ENCODE results near the gene NRL.

NRL gene

DNA sequence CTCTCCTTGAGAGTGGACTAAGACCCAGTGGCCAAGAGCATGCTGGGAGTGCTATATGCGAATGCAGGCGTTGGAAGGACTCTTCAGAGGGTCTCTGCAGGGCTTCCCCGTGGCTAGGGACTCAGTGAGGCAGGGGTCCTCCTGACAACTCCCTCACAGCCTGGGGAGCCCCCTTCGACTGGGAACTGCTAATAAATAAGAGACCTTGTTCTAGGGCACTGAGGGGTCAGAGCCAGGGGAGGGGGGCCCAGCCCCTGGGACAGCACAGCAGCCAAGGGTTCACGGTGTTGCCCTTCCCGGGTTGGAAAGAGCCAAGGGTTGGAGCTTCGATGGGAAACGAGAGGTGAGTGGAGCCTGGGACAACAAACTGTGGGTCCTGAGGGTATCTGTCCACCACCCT lies 49.3 kb downstream of the NRL start:
- no peak for DNase-seq

DNA sequence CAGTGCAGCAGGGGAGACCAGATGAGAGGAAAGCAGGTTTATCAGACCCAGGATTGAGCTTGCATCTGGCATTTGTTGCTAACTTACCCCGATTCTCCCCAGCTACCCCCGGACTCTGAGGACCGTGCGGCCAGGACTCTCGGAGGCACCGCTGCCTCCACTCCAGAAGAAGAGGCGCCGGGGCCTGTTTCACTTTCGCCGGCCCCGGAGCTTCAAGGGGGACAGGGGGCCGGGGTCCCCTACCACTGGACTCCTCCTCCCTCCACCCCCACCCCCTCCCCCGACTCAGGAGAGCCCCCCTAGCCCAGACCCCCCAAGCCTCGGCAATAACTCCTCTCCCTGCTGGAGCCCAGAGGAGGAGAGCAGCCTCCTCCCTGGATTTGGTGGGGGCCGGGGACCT lies 49.9 kb downstream of the NRL start:
- no peak for DNase-seq

DNA sequence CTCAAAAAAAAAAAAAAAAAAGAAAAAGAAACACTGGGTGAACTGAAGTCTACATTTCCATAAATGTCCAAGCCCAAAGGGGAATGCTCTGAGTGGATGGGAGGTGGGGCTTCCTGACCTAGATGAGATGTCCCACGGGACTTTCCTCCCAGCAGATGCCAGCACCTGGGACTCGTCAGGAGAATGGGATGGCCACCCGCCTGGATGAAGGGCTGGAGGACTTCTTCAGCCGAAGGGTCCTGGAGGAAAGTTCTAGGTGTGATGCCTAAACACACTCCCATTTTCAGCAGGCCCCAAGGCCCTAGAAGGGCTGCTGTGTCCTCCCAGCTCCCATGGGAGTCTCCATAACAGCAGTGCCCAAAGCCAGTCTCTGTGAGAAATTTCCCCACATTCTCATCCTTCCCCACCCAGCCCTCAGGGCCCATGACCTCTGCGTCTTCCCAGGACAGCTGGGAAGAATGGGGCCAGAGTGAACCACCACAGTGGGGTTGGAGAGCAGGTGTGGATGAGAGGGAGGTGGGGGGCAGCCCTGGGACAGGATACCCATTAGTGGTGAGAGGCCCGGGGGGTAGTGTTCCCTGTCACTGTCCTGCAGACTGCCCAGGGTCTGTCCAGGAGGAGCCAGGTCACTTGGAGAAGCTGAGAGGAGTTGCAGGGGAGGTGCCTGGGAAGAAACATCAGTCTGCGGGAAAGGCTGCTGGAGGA lies 50.5 kb downstream of the NRL start:
- no peak for DNase-seq

DNA sequence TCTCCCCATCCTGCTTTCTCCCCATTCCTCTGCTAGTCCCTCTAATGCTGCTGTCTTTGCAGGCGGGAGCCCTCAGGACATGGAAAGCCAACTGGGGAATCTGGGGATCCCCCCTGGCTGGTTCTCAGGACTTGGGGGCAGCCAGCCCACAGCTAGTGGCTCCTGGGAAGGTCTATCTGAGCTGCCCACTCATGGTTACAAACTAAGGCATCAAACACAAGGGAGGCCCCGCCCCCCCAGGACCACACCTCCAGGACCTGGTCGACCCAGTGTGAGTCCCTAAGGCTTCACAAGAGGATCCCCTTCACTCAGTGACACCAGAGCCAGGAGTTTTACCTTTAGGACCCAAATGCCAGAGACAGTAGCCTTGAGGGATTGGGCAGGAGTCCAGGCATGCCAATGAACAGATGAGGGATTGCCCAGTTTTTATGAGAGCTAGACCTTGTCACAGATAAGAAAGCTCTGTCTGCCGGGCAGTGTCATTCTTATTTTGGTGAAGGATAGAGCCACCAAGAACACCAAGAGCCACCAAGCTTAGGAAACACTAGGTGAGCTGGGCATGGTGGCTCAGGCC lies 51.4 kb downstream of the NRL start:
- DNase-seq, result no peak

DNA sequence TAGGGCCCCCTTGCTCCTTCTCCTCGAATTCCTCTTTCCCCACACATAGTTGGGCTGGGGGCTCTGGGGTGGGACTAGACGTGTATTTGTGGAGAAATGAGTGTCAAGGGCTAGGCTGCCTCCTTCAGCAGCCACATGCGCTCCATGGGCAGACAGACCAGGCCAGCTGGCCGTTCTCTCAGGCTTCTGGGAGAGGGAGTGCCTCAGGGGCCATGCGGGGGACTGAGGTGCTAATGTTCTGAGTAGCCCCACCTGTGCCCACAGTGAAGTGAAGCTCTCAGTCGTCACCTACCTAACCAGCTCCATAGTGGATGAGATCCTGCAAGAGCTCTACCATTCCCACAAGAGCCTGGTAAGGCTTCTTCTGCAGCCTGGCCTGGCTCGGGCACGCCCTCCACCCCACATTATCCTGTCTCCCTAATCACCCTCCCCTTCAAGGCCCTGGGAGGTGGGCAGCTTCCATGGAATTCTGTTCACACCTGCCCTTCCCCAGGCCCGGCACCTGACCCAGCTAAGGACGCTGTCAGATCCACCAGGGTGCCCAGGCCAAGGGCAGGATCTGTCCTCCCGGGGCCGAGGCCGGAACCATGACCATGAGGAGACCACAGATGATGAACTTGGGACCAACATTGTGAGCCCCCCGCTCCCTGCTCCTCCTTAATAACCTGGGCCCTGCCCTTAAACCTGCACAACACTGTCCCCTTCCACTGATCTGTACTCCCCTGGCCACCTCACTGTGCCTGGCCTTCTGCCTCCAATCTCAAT lies 52.4 kb downstream of the NRL start:
- DNase-seq, result no peak

DNA sequence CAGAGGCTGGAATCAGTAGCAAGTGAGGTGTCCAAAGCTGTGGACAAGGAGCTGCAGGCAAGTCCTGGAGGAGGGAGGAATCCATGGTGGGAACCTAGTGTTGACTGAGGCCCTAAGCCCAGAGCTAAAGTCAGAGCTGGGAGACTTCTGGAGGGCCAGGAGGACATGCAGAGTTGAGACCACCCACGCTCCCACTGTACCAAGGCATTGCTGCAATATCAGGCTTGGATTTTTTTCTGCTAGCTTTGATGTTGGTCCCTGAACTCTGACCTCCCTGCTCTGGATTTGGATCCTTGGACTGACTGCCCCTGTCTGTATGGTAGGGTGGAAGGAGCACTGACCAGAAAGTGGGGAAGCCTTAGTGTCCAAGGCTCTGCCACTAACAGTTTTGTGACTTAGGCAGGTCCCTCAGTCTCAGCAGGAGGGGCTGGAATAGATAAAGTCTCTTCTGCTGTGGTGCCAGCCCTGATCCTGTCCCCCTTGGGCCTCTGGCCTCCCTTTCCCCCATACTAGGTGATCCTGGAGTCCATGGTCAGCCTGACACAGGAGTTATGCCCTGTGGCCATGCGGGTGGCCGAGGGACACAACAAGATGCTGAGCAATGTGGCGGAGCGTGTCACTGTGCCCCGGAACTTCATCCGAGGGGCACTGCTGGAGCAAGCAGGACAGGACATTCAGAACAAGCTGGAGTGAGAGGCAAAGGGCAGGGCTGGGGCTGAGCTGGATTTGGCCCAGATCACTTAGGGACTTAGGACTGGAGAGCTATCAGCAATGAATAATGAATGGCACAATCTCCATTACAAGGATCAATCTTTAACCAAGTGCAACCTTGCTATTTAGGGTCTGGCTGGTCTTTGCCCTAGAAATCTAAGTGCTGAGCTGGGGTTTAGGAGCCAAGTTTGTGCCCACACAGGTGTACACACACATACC lies 53.5 kb downstream of the NRL start:
- DNase-seq, result no peak

DNA sequence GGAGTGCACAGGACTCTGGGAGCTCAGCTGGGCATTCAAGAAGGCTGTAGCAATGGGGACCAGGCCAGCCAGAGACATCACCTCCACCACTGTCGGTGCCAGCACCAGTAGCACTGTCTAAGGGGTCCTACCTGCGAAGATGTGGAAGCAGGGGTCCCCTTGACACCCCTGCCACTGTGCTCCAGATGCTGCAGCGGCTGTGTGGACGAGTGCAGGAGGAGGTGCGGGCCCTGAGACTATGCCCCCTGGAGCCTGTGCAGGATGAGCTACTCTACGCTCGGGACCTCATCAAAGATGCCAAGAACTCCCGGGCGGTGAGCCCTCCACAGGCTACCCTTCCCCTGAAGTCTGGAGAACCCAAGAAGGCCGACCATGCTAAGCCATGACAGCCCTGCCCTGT lies 54.3 kb downstream of the NRL start:
- no peak for DNase-seq

DNA sequence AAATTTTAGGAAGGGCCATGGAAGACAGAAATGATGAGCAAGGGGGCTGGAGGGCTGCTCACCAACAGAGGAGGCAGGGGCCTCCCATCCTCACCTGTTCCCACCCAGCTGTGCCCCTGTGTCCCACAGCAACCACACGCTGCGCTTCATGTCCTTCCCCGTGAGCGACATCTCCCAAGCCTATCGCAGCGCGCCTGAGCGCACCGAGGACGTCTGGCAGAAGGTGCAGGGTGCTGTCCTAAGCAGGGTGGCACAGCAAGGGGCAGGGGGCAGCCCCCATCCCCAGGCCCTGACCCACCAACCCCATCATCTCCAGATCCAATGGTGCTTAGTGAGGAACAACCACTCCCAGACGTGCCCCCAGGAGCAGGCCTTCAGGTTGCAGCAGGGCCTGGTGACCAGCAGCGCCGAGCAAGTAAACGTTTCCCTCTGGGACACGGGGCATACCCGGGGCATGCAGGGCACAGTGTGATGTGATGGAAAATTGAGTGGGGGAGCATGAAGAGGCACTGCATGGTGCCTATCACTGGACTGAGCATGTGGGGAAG lies 54.8 kb downstream of the NRL start:
- no peak for DNase-seq

DNA sequence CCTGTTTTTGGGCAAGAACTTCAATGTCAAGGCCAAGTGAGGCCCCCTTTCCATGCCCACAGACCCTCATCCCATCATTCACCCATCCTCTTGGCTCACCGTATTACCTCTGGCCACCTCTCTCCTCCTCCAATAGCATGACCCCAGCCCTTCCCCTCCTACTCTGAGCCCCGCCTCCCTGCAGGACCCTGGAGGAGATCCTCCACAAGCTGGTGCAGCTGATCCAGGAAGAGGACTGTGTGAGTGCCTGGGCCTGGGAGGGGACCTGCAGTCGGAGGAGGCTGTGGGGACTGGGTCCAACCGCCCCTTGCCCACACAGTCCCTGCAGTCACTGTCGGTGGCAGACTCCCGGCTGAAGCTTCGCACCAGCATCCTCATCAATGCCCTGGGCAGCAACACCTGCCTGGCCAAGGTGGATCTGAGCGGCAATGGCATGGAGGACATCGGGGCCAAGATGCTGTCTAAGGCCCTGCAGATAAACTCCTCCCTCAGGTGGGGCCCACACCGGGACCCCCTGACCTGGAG lies 55.7 kb downstream of the NRL start:
- DNase-seq, result no peak

DNA sequence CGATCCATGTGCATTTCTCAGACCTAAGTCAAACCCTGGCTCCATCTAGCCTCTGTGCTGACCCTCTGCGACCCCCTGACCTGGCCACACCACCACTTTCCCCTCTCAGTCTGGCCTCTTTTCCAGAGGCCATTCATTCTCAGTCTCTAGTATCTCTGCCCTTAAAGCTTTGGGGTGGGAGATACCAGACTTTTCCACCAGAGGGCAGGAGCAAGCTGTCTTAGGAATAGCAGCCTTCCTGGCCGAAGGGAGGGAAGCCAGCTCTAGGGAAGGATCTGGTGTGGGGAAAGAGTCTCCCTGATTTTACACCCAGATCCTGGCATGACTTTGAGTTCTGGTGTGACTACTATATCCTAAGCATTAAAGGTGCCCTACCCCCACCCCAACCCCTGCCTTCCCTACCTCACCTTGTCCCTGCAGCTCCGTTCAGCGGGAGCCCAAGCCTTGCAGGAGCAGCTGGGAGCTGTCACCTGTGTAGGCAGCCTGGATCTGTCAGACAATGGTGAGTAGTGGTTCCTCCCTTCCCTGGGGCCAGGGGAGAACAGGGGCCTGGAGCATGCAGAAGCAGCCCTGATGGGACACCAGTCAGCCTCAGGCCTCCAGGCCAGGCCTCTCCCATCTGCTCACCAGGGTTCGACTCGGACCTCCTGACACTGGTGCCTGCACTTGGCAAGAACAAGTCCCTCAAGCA lies 56.3 kb downstream of the NRL start:
- DNase-seq, result peak; percentile 46

DNA sequence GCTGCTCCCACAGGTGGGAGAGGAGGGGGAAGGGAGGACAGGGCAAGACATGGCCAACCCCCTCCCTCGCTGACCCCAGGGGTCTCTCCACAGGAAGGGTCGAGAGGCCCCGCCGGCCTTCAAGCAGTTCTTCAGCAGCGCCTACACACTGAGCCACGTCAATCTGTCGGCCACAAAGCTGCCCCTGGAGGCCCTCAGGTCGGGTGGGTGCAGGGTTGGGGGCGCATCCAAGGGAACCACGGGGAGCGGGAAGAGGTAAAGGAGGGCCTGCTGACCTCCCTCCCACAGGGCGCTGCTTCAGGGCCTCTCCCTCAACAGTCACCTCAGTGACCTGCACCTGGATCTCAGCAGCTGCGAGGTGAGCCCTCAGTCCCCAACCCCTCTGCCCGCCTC lies 56.9 kb downstream of the NRL start:
- no peak for DNase-seq

DNA sequence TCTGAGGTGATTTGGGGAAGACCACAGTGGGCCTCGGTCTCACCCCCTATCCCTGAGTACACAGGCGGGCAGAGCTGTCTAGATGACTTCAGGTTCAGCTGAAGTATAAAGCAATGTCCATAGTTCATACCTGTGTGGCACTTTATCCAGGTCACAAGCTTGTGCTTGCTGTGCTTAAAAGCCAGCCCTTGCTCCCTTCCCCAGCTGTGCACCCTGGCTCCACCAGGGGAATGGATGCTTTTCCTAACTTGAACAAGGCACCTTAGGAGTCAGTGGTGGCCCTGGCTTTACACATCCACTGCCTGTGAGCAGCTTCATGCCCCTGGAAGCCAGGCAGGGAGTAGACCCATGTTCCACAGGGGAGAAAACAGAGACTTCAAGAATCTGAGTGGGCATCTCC lies 57.5 kb downstream of the NRL start:
- DNase-seq, result no peak

DNA sequence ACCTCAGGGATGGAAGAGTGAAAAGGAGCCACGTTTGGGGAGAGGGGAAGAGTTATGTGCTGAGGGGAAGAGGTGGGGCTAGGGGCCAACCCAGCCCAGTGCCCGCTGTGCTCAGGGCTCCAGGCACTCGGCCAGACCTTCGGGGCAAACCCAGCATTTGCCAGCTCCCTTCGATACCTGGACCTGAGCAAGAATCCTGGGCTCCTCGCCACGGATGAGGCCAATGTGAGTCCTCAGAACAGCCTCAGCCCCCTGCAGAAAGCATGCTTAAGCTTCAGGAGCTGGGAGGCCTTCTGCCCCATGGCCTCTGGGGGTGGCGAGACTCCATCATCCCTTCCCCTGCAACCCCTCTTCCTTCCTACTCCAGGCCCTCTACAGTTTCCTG lies 58.0 kb downstream of the NRL start:
- no peak for DNase-seq

DNA sequence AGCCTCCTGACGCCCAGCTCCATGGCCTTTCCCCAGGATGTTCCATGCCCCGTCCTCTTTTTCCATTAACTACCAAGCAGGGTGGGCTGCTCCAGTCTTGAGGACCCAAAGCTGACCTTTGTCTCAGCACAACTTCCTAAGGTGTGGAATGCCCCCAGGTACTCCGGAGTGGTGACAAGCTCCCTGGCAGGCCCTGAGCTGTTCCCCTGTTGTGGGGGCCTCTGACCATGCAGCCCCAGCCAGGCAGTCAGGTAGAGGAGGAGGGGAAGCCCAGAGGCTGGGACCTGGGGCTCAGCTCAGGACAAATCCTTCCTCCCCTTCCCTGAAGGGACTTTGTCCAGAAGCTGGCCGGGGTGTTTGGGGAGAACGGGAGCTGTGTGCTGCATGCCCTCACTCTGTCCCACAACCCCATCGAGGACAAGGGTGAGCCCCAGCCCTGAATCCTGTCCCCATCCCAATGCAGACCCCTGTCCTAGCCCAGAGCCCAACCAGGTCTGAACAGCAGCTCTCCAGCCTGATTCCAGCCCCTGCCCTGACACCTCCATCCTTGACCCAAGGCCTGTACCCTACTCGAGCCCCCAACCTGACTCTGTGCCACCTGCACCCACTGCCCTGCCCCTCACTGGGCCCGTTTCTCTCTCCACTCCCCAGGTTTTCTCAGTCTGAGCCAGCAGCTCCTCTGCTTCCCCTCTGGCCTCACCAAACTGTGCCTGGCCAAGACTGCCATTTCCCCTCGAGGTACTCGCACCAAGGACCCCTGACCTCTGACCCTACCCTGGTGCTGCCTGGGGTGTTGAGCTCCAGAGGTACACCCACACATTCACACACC lies 58.6 kb downstream of the NRL start:
- no peak for DNase-seq

DNA sequence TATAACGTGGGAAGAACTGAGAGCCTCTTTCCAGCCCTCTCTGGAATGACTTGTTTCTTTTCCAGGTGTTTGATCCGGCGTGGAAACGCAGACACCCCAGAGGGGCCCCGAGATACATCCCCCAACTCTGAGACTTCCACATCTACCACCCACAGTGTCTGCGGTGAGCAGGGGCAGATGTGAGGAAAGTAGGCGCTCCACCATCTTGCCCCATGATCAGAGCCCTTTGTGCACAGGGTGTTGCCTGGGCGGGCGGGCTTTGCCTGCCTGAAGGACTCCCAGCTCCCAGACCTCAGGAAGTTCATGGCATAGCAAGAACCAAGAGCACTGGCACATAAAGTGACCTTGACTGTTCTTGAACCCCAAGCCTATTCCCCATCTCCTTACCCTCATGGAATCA lies 60.1 kb downstream of the NRL start:
- no peak for DNase-seq

DNA sequence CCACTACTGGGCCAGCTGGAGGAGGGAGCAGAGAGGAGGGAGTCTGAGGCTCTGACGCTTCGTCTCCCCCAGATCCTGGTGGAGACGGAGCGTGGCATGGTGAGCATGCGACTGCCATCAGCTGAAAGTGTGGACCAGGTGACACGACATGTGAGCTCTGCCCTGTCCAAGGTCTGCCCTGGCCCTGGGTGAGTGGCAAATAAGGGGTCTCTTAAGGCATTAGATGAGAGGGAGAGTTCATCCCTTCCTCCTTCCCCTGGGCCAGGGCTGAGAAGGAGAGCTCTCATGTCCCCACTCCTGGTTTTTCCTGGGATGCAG lies 60.5 kb downstream of the NRL start:
- no peak for DNase-seq

DNA sequence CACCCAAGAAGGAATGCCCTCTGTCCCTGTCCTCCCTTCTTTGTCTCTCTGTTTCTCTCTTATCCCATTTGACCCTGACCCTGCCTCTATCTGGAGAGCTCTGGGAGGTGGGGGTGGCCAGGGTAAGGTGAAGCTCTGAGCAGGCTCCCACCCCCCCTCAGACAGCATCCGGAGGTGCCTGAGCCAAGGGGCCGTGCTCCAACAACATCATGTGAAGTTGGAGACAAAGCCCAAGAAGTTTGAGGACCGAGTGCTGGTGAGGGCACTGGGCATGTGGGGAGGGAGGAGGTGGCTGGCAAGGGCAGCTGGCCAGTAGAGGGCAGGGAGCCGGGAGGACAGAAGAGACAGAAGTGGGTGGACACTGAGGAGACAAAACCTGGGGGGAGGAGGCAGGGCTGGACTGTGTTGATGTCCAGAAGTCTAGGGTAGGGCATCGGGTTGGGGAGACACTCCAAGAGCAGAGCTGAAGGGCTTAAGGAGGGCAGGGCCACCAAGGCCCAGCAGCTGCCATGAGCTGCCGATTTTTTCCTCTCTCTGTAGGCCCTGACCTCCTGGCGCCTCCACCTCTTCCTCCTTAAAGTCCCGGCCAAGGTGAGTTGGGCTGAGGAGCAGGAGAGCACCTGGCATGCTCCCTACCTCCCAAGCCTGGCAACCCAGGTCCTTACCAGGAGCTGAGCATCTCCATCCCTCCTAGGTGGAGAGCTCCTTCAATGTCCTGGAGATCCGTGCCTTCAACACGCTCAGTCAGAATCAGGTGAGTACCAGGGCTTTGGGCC lies 61.0 kb downstream of the NRL start:
- DNase-seq, result no peak

DNA sequence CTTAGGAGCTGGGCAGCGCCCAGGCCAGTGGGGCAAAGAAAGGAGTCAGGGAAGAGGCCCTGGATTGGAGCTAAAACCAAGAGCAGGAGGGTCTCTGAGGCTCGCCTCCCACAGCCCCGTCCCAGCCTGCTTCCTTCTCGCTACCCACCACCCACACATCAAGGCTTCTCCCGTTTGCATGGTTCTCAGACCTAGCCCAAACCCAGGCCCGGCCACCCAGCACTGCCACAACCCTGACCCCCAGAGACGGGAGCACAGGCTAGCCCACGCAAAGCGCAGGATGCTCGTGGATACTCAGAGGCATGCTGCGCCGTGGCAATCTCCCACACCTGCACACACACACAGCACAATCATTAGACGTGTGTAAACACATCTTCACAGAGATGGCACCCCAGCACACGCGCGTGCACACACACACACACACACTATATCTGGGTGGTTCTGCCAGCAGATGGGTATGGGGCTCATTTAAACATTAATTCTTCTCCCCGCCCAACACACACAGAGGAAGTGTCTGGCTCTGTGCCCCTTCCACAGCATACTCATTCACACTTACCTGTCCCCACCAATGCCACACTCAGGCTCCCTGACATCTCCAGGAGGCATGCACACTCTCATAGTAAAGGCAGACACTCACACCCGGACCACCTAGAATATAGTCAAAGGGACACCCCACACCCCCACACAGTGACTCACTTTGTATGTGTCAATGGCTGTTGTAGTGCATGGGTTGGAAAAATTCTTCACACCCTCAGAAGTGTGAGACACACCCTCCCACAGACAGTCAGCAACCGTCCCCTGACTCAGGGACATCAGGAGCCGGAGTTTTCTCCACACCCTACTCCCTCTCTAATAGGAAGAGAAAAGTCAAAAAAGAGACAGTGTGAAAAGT lies 61.8 kb downstream of the NRL start:
- DNase-seq, result no peak
